HL-60 (cell line): ENCODE measurements around the gene CDHR3.

Experiments used
- DNase-seq, 2 experiments: peaks; one replicate each; pipeline ENCODE4 v3.0.0-alpha.2; 2010 to 2020; ENCODE audit warnings: low read depth in 1 of 2, low spot score in 1 of 2
- H3K27ac ChIP-seq: fragments of 250-450 bp; sonication (Bioruptor Pico); replicated peaks from 2 replicates; pipeline ENCODE4 v1.5.1; 2020; ENCODE audit warnings: mild to moderate bottlenecking, moderate library complexity
- H3K27me3 ChIP-seq: fragments of 250-450 bp; sonication (Bioruptor Pico); 2 replicates; pipeline ENCODE4 v1.5.1; 2021; ENCODE audit warnings: mild to moderate bottlenecking, moderate library complexity; ENCODE audit not compliant: insufficient read depth, poor library complexity, severe bottlenecking
- H3K4me3 ChIP-seq: replicated peaks from 2 replicates; pipeline ENCODE4 v1.5.1; 2011; ENCODE audit warnings: mild to moderate bottlenecking, control low read depth, low read length; ENCODE audit not compliant: insufficient read depth
- CTCF ChIP-seq: IDR thresholded peaks from one replicate; pipeline ENCODE4 v1.5.1; 2011; ENCODE audit warnings: low read length, control low read depth, inconsistent platforms; ENCODE audit not compliant: insufficient read depth
- GABPA ChIP-seq: IDR thresholded peaks from 2 replicates; pipeline ENCODE4 v1.6.1; 2012; ENCODE audit warnings: low read depth
- POLR2AphosphoS5 ChIP-seq: IDR thresholded peaks from 2 replicates; pipeline ENCODE4 v1.6.1; 2012; ENCODE audit warnings: low read depth
- REST ChIP-seq: IDR thresholded peaks from 2 replicates; pipeline ENCODE4 v1.6.1; 2012; ENCODE audit warnings: low read depth; ENCODE audit not compliant: insufficient replicate concordance
- SPI1 ChIP-seq: IDR thresholded peaks from 2 replicates; pipeline ENCODE4 v1.6.1; 2012; ENCODE audit warnings: low read depth, mild to moderate bottlenecking, borderline replicate concordance

CDHR3 gene

GRCh38 chr7:106064771-106065574 lies 101.9 kb downstream of the CDHR3 start:
- no peak overlapping the region for H3K4me3 ChIP-seq
- no peaks in the 10 kb centered on the region for H3K27me3 ChIP-seq
- DNase-seq, result no peak
- H3K27ac ChIP-seq, result no peak overlapping the region
- no peak for TF ChIP-seq CTCF
- no peak for TF ChIP-seq GABPA
- TF ChIP-seq POLR2AphosphoS5, result no peak
- no peak for TF ChIP-seq REST
- no peak for TF ChIP-seq SPI1

GRCh38 chr7:106065575-106066500 lies 102.8 kb downstream of the CDHR3 start:
- Histone ChIP-seq H3K4me3 (no peak overlapping the region), H3K27me3 (no peaks in the 10 kb centered on the region), H3K27ac (no peak overlapping the region)
- no peak for DNase-seq
- no peak for TF ChIP-seq CTCF
- no peak for TF ChIP-seq POLR2AphosphoS5
- no peak for TF ChIP-seq SPI1
- TF ChIP-seq GABPA, result no peak
- no peak for TF ChIP-seq REST

GRCh38 chr7:106067678-106068077 lies 104.6 kb downstream of the CDHR3 start:
- TF ChIP-seq SPI1 (no peak), GABPA (no peak)
- no peak overlapping the region for H3K27ac ChIP-seq
- H3K4me3 ChIP-seq, result no peak overlapping the region
- no peak for DNase-seq
- H3K27me3 ChIP-seq, result no peaks in the 10 kb centered on the region

GRCh38 chr7:106068538-106068961 lies 105.5 kb downstream of the CDHR3 start:
- DNase-seq, result no peak
- H3K27ac ChIP-seq, result no peak overlapping the region
- H3K4me3 ChIP-seq, result no peak overlapping the region
- TF ChIP-seq GABPA (no peak), POLR2AphosphoS5 (no peak), CTCF (no peak), REST (no peak)
- no peaks in the 10 kb centered on the region for H3K27me3 ChIP-seq
